ENCODE measurements around the gene PITRM1. TPM values are rescaled to one million over a fixed set of nuclear protein-coding genes. Genes with fewer than 3 reads are reported as not detected.
"Not testable (repeated sequence)": the region's sequence is repeated elsewhere in the genome, so short reads cannot be mapped to it uniquely, and the experiment has no call there.

PITRM1 gene
- total RNA-seq, 4 donors from 2014 or later = 81.9 to 123 (median 90.2) TPM

DNA sequence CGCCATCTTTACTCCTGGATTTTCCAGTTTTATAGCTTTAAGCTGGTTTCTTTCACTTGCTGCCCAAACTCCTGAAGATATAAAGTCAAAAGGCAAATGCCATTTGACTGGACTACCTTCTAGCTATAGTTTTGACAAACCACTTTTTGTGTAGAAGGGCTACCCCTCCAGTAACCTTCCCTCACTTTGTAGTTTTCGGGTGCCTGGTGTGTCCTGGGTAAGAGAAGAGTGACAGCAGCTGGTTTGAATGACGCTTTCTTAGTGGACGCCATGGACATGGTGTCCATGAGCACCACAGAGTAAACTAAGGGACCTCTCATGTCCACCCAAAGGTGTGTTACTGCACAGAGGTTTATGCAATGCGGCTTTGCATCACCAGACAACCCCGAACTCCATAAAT, 21.2 kb upstream of the PITRM1 start:
- no peaks in the 10 kb centered on the region for H3K9me3 ChIP-seq
- peaks cover 5 to 7% of the 10 kb centered on the region in 2 donors for H3K4me1 ChIP-seq
- no peak overlapping the region for H3K27ac ChIP-seq
- in situ Hi-C loops (cut with MboI; ENCODE audit: low sequenced_read_pairs in 4 of 4) = loop anchor here in 3 of 4 donors (5.0 to 25.0 kb wide), 3 partner anchors 256 to 1581 kb away; no protein-coding TSS in a partner anchor
- ATAC-seq (no peak), DNase-seq (no peak)
- no peaks in the 10 kb centered on the region for H3K36me3 ChIP-seq
- no peaks in the 10 kb centered on the region for H3K27me3 ChIP-seq
- H3K4me3 ChIP-seq = no peak overlapping the region
- intact Hi-C loops (cut with DNase I; ENCODE audit: low total_unique reads) = no loop called here
- TF ChIP-seq POLR2A (IDR thresholded peaks at IDR 0.05) (no peak), CTCF (IDR thresholded peaks at IDR 0.05 in 4 of 5, conservative IDR thresholded peaks at IDR 0.05 in 1 of 5) (no peak)

GRCh38 chr10:3192856-3193635, 20.5 kb upstream of the PITRM1 start:
- Histone ChIP-seq H3K4me3 (peak overlapping the region; percentile 16 to 50 (median 35)), H3K36me3 (no peaks in the 10 kb centered on the region), H3K4me1 (peaks cover 5 to 7% of the 10 kb centered on the region in 2 donors), H3K27me3 (no peaks in the 10 kb centered on the region), H3K9me3 (no peaks in the 10 kb centered on the region), H3K27ac (peak overlapping the region in 1 of 4 donors; percentile 26)
- TF ChIP-seq POLR2A (IDR thresholded peaks at IDR 0.05) = no peak
- TF ChIP-seq CTCF (IDR thresholded peaks at IDR 0.05 in 4 of 5, conservative IDR thresholded peaks at IDR 0.05 in 1 of 5) = peak; percentile 70 to 93 (median 74)
- intact Hi-C loops (cut with DNase I; ENCODE audit: low total_unique reads) = no loop called here
- in situ Hi-C loops (cut with MboI; ENCODE audit: low sequenced_read_pairs in 4 of 4) = loop anchor here in 3 of 4 donors (5.0 to 25.0 kb wide), 3 partner anchors 256 to 1582 kb away; no protein-coding TSS in a partner anchor
- DNase-seq (no peak), ATAC-seq (peak; percentile 34 to 42)

GRCh38 chr10:3190817-3191216, 18.2 kb upstream of the PITRM1 start:
- H3K4me3 ChIP-seq = no peak overlapping the region
- no peaks in the 10 kb centered on the region for H3K27me3 ChIP-seq
- ATAC-seq (no peak), DNase-seq (no peak)
- H3K36me3 ChIP-seq = no peaks in the 10 kb centered on the region
- H3K9me3 ChIP-seq = no peaks in the 10 kb centered on the region
- no peak overlapping the region for H3K27ac ChIP-seq
- intact Hi-C loops (cut with DNase I; ENCODE audit: low total_unique reads) (no loop called here), in situ Hi-C loops (cut with MboI; ENCODE audit: low sequenced_read_pairs in 4 of 4) (loop anchor here in 3 of 4 donors (5.0 to 25.0 kb wide), 3 partner anchors 254 to 1584 kb away; no protein-coding TSS in a partner anchor)
- TF ChIP-seq CTCF (IDR thresholded peaks at IDR 0.05 in 4 of 5, conservative IDR thresholded peaks at IDR 0.05 in 1 of 5) = no peak
- no peaks in the 10 kb centered on the region for H3K4me1 ChIP-seq

GRCh38 chr10:3187229-3187628, 14.6 kb upstream of the PITRM1 start:
- in situ Hi-C loops (cut with MboI; ENCODE audit: low sequenced_read_pairs in 4 of 4) = loop anchor here in 1 of 4 donors (25.0 kb wide), 1 partner anchor 250 kb away; no protein-coding TSS in a partner anchor
- H3K9me3 ChIP-seq; H3K4me1 ChIP-seq; H3K36me3 ChIP-seq; H3K27ac ChIP-seq; ATAC-seq; H3K27me3 ChIP-seq; intact Hi-C loops (cut with DNase I; ENCODE audit: low total_unique reads); H3K4me3 ChIP-seq; DNase-seq: not testable (repeated sequence)

- H3K4me3 ChIP-seq = no peak overlapping the region
- no peaks in the 10 kb centered on the region for H3K27me3 ChIP-seq
- H3K4me1 ChIP-seq = no peaks in the 10 kb centered on the region
- no peak overlapping the region for H3K27ac ChIP-seq
- intact Hi-C loops (cut with DNase I; ENCODE audit: low total_unique reads) (no loop called here), in situ Hi-C loops (cut with MboI; ENCODE audit: low sequenced_read_pairs in 4 of 4) (loop anchor here in 1 of 4 donors (25.0 kb wide), 1 partner anchor 249 kb away; no protein-coding TSS in a partner anchor)
- no peaks in the 10 kb centered on the region for H3K36me3 ChIP-seq
- TF ChIP-seq CTCF (IDR thresholded peaks at IDR 0.05 in 4 of 5, conservative IDR thresholded peaks at IDR 0.05 in 1 of 5) (no peak), POLR2A (IDR thresholded peaks at IDR 0.05) (no peak)
- DNase-seq = no peak
- ATAC-seq = no peak
- no peaks in the 10 kb centered on the region for H3K9me3 ChIP-seq
Measured at GRCh38 chr10:3186368-3186767, 13.8 kb upstream of the PITRM1 start.
